PC-9 (cell line): ENCODE results near the gene THUMPD3.

Experiments
- EZH2 ChIP-seq: fragments of 200-600 bp; sonication (generic); IDR thresholded peaks from 2 replicates; pipeline ENCODE4 v1.8.0; 2017; ENCODE audit warnings: antibody characterized with exemption, low read depth
- TF ChIP-seq, protein P1 (sequence below): fragments of 200-600 bp; sonication (generic); conservative IDR thresholded peaks from 2 replicates; pipeline ENCODE4 v1.6.1; 2017; ENCODE audit warnings: mixed run types, antibody characterized with exemption, mild to moderate bottlenecking, moderate library complexity

DNA sequence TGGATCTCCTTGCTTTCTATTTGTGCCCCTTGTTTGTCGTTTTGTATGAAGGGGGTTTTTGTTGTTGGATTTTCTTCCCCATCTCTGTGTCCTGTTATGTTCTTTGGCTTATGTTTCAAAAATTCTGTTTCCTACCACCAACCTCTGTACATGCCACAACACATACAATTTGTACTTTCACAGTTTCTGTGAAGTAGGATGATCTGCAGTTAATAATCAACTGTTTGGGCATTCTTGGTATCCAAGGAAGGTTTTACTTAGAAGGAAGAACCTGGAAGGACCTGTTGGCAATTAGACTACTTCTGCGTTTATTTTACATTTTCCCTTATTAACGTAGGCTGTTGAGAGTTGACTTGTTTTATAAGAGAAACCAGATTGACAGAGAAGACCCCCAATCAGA, 42.9 kb downstream of the THUMPD3 start:
- TF ChIP-seq, protein P1, sequence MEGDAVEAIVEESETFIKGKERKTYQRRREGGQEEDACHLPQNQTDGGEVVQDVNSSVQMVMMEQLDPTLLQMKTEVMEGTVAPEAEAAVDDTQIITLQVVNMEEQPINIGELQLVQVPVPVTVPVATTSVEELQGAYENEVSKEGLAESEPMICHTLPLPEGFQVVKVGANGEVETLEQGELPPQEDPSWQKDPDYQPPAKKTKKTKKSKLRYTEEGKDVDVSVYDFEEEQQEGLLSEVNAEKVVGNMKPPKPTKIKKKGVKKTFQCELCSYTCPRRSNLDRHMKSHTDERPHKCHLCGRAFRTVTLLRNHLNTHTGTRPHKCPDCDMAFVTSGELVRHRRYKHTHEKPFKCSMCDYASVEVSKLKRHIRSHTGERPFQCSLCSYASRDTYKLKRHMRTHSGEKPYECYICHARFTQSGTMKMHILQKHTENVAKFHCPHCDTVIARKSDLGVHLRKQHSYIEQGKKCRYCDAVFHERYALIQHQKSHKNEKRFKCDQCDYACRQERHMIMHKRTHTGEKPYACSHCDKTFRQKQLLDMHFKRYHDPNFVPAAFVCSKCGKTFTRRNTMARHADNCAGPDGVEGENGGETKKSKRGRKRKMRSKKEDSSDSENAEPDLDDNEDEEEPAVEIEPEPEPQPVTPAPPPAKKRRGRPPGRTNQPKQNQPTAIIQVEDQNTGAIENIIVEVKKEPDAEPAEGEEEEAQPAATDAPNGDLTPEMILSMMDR, result no peak
- TF ChIP-seq EZH2, result no peak
